ENCODE data around the gene STK36. TPM values are rescaled to one million over a fixed set of nuclear protein-coding genes. Genes with fewer than 3 reads are reported as not detected.

STK36 gene
- total RNA-seq, 2 experiments from 2014 or later: 15.9 to 19.0 TPM

Other genes starting within 250 kb of the STK36 start
- 10 to 100 TPM; 27.2 to 28.7 TPM for gene USP37, start 103.7 kb upstream of the STK36 start, total RNA-seq
- gene CNOT9, start 103.2 kb upstream of the STK36 start, total RNA-seq: 10 to 100 TPM; 84.7 to 87.3 TPM
- under 1 TPM; 0.51 to 0.78 TPM for gene PLCD4, start 64.2 kb upstream of the STK36 start, total RNA-seq
- gene ZNF142, start 12.5 kb upstream of the STK36 start, total RNA-seq: 10 to 100 TPM; 33.7 to 34.8 TPM
- 10 to 100 TPM; 57.1 to 64.5 TPM for gene BCS1L, start 12.4 kb upstream of the STK36 start, total RNA-seq
- 10 to 100 TPM; 15.2 to 15.6 TPM for gene RNF25, start 84 bp upstream of the STK36 start, total RNA-seq
- 10 to 100 TPM; 30.1 to 32.1 TPM for gene TTLL4, start 38.7 kb downstream of the STK36 start, total RNA-seq
- gene CYP27A1, start 110.1 kb downstream of the STK36 start, total RNA-seq: under 1 TPM in 1 of 2 experiments, not detected in 1; 0.10 TPM
- not detected for gene PRKAG3, start 159.7 kb downstream of the STK36 start, total RNA-seq
- under 1 TPM; 0.31 to 0.40 TPM for gene WNT6, start 187.7 kb downstream of the STK36 start, total RNA-seq
- gene WNT10A, start 208.8 kb downstream of the STK36 start, total RNA-seq: 1 to 10 TPM; 5.0 to 5.2 TPM